ENCODE data around the gene AURKB. TPM values are rescaled to one million over a fixed set of nuclear protein-coding genes. Genes with fewer than 3 reads are reported as not detected.

AURKB gene
- total and polyA plus RNA-seq, 2 of the 13 experiments (the other 11 are each of a cell fraction or from before 2014, with no cell fraction given), result 29.5 to 75.3 TPM

GRCh38 chr17:8221663-8222379 is 11.4 kb upstream of the AURKB start (continued):
- TF ChIP-seq ZNF124 (CRISPR knock-in tag; IDR thresholded peaks at IDR 0.05) (no peak), SALL2 (CRISPR knock-in tag; IDR thresholded peaks at IDR 0.05) (peak; percentile 24; the same call in 1 of the 2 replicates), MLX (CRISPR knock-in tag; IDR thresholded peaks at IDR 0.05) (0 out of 2 replicates have a peak, but pooled peaks have one; percentile 14), ZNF816 (CRISPR knock-in tag; IDR thresholded peaks at IDR 0.05; ENCODE audit: borderline replicate concordance) (peak; percentile 5; the same call in 1 of the 2 replicates), DNMT1 (CRISPR knock-in tag; IDR thresholded peaks at IDR 0.05) (no peak), ZNF275 (CRISPR knock-in tag; IDR thresholded peaks at IDR 0.05; ENCODE audit: borderline replicate concordance) (peak; percentile 27), UBTF (CRISPR knock-in tag; IDR thresholded peaks at IDR 0.05) (peak; percentile 48; the same call in 1 of the 2 replicates), NRL (CRISPR knock-in tag; IDR thresholded peaks at IDR 0.05; ENCODE audit: borderline replicate concordance) (no peak), ZNF121 (CRISPR knock-in tag; IDR thresholded peaks at IDR 0.05) (peak; percentile 14; the same call in 1 of the 2 replicates), MXD4 (CRISPR knock-in tag; IDR thresholded peaks at IDR 0.05) (0 out of 2 replicates have a peak, but pooled peaks have one; percentile 13), STAG1 (CRISPR knock-in tag; IDR thresholded peaks at IDR 0.05) (peak; percentile 16; the same call in 1 of the 2 replicates), ATF4 (CRISPR knock-in tag; IDR thresholded peaks at IDR 0.05) (peak in 1 of 2 experiments; percentile 28; a peak in 1 of 4 replicates), IRF2 (CRISPR knock-in tag; IDR thresholded peaks at IDR 0.05) (peak; percentile 56; the same call in 1 of the 2 replicates), ZNF264 (CRISPR knock-in tag; IDR thresholded peaks at IDR 0.05) (peak; percentile 31; the same call in 1 of the 2 replicates), ZNF639 (CRISPR knock-in tag; conservative IDR thresholded peaks at IDR 0.05) (0 out of 2 replicates have a peak, but pooled peaks have one; percentile 52), ISX (CRISPR knock-in tag; conservative IDR thresholded peaks at IDR 0.05) (0 out of 2 replicates have a peak, but pooled peaks have one; percentile 26), ZSCAN25 (CRISPR knock-in tag; IDR thresholded peaks at IDR 0.05) (peak; percentile 16; the same call in 1 of the 2 replicates), ZNF317 (CRISPR knock-in tag; IDR thresholded peaks at IDR 0.05) (peak; percentile 11; the same call in 1 of the 2 replicates), ZNF777 (CRISPR knock-in tag; IDR thresholded peaks at IDR 0.05) (peak; percentile 85), TFAP4 (IDR thresholded peaks at IDR 0.05; ENCODE audit: borderline replicate concordance, low read depth) (peak; percentile 30; the same call in 1 of the 2 replicates), ZNF557 (CRISPR knock-in tag; IDR thresholded peaks at IDR 0.05) (0 out of 2 replicates have a peak, but pooled peaks have one; percentile 64)

Data from HepG2 (cell line).